HEK293T (cell line): ENCODE measurements around the gene IL17B.

Experiments used
- CTCF ChIA-PET: fragments of 350-600 bp; formaldehyde crosslinking; extraction: SDS; loops from one replicate; lab custom pipeline; 2021; ENCODE audit warnings: antibody characterized with exemption, inconsistent platforms; lab: Yijun Ruan, JAX
- POLR2A ChIA-PET: fragments of 350-600 bp; formaldehyde crosslinking; extraction: SDS; loops from one replicate; lab custom pipeline; 2020; ENCODE audit warnings: antibody characterized with exemption, inconsistent platforms; lab: Yijun Ruan, JAX
- DNase-seq: peaks from one replicate; pipeline ENCODE4 v3.0.0; 2012; ENCODE audit warnings: mixed read lengths; ENCODE audit errors: extremely low spot score
- ARNT ChIP-seq: fragments of 450-650 bp; IDR thresholded peaks from 2 replicates; pipeline ENCODE4 v1.6.1; 2017; ENCODE audit warnings: mild to moderate bottlenecking
- BHLHE40 ChIP-seq: fragments of 450-650 bp; IDR thresholded peaks from 2 replicates; pipeline ENCODE4 v1.6.1; 2016; ENCODE audit warnings: mild to moderate bottlenecking, moderate library complexity, borderline replicate concordance
- CTBP1 ChIP-seq: fragments of 450-650 bp; IDR thresholded peaks from 2 replicates; pipeline ENCODE4 v1.6.1; 2016; ENCODE audit warnings: borderline replicate concordance
- ELF4 ChIP-seq: fragments of 450-650 bp; IDR thresholded peaks from 2 replicates; pipeline ENCODE4 v1.6.1; 2017; ENCODE audit warnings: antibody characterized with exemption
- FOXA1 ChIP-seq: fragments of 450-650 bp; IDR thresholded peaks from 2 replicates; pipeline ENCODE4 v1.6.1; 2016; ENCODE audit warnings: mild to moderate bottlenecking
- FOXK2 ChIP-seq: fragments of 450-650 bp; IDR thresholded peaks from 2 replicates; pipeline ENCODE4 v1.6.1; 2016; ENCODE audit warnings: mild to moderate bottlenecking
- FOXM1 ChIP-seq: fragments of 450-650 bp; IDR thresholded peaks from 2 replicates; pipeline ENCODE4 v1.6.1; 2017; ENCODE audit warnings: mild to moderate bottlenecking, borderline replicate concordance
- HDGF ChIP-seq: fragments of 450-650 bp; IDR thresholded peaks from 2 replicates; pipeline ENCODE4 v1.6.1; 2017; ENCODE audit warnings: antibody characterized with exemption, borderline replicate concordance
- L3MBTL2 ChIP-seq: fragments of 450-650 bp; conservative IDR thresholded peaks from 2 replicates; pipeline ENCODE4 v1.6.1; 2016; ENCODE audit warnings: mild to moderate bottlenecking
- LEF1 ChIP-seq: fragments of 450-650 bp; IDR thresholded peaks from 2 replicates; pipeline ENCODE4 v1.6.1; 2017; ENCODE audit warnings: mild to moderate bottlenecking, borderline replicate concordance
- NFRKB ChIP-seq: fragments of 450-650 bp; IDR thresholded peaks from 2 replicates; pipeline ENCODE4 v1.6.1; 2016; ENCODE audit warnings: mild to moderate bottlenecking, moderate library complexity
- PKNOX1 ChIP-seq: fragments of 450-650 bp; IDR thresholded peaks from 2 replicates; pipeline ENCODE4 v1.6.1; 2016
- SP1 ChIP-seq: fragments of 450-650 bp; IDR thresholded peaks from 2 replicates; pipeline ENCODE4 v1.6.1; 2017
- SUZ12 ChIP-seq: fragments of 450-650 bp; IDR thresholded peaks from 2 replicates; pipeline ENCODE4 v1.6.1; 2016; ENCODE audit warnings: mild to moderate bottlenecking
- TARDBP ChIP-seq: fragments of 450-650 bp; IDR thresholded peaks from 2 replicates; pipeline ENCODE4 v1.6.1; 2016
- ZNF384 ChIP-seq: fragments of 450-650 bp; IDR thresholded peaks from 2 replicates; pipeline ENCODE4 v1.6.1; 2016

The IL17B gene

GRCh38 chr5:149420545-149421371 is 41.7 kb upstream of the IL17B start:
- DNase-seq: no peak
- ChIA-PET POLR2A (no interaction called here), CTCF (interaction anchor here (0.7 to 1.4 kb wide), 5 partner anchors 8 to 50 kb away, joined by 3 to 4 read pairs (median 3); no protein-coding TSS in a partner anchor)
- TF ChIP-seq FOXM1 (no peak), SP1 (no peak), BHLHE40 (no peak), PKNOX1 (no peak), FOXA1 (no peak), TARDBP (no peak), NFRKB (no peak), HDGF (no peak), LEF1 (no peak)

- no peak for DNase-seq
- no peak for TF ChIP-seq BHLHE40
- no peak for TF ChIP-seq SUZ12
- no peak for TF ChIP-seq HDGF
- TF ChIP-seq ARNT: no peak
- TF ChIP-seq ZNF384: no peak
- TF ChIP-seq FOXK2: no peak
- TF ChIP-seq LEF1: no peak
- no peak for TF ChIP-seq NFRKB
- TF ChIP-seq FOXA1: no peak
- TF ChIP-seq SP1: no peak
- TF ChIP-seq TARDBP: no peak
- ChIA-PET CTCF (interaction anchor here (0.6 to 1.4 kb wide), 7 partner anchors 16 to 918 kb away, joined by 3 to 5 read pairs (median 3); no protein-coding TSS in a partner anchor), POLR2A (interaction anchor here (0.6 to 1.3 kb wide), 2 partner anchors 18 to 20 kb away, joined by 3 to 4 read pairs; no protein-coding TSS in a partner anchor)
These were observed 40.9 kb upstream of the IL17B start for GRCh38 chr5:149419859-149420544.

GRCh38 chr5:149419532-149419858 is 40.4 kb upstream of the IL17B start:
- TF ChIP-seq SUZ12 (no peak), FOXK2 (no peak), L3MBTL2 (no peak)
- ChIA-PET POLR2A (interaction anchor here (0.6 to 1.3 kb wide), 2 partner anchors 18 to 19 kb away, joined by 3 to 4 read pairs; no protein-coding TSS in a partner anchor), CTCF (interaction anchor here (0.6 to 1.4 kb wide), 6 partner anchors 20 to 919 kb away, joined by 3 to 5 read pairs (median 3); no protein-coding TSS in a partner anchor)

GRCh38 chr5:149418910-149419531 is 39.9 kb upstream of the IL17B start:
- DNase-seq: no peak
- ChIA-PET POLR2A (interaction anchor here (0.6 to 1.3 kb wide), 2 partner anchors 19 kb away, joined by 3 to 4 read pairs; no protein-coding TSS in a partner anchor), CTCF (interaction anchor here (0.6 to 0.7 kb wide), 3 partner anchors 30 to 919 kb away, joined by 3 to 5 read pairs (median 4); no protein-coding TSS in a partner anchor)
- TF ChIP-seq HDGF: no peak
- TF ChIP-seq PKNOX1: no peak
- TF ChIP-seq SUZ12: no peak

More at GRCh38 chr5:149419532-149419858, 40.4 kb upstream of the IL17B start:
- DNase-seq: no peak

GRCh38 chr5:149417711-149418368 is 38.7 kb upstream of the IL17B start:
- DNase-seq: no peak
- no peak for TF ChIP-seq NFRKB
- TF ChIP-seq FOXK2: no peak
- no peak for TF ChIP-seq CTBP1
- TF ChIP-seq HDGF: no peak
- no peak for TF ChIP-seq BHLHE40
- TF ChIP-seq ELF4: no peak
- no peak for TF ChIP-seq PKNOX1
- ChIA-PET POLR2A (no interaction called here), CTCF (interaction anchor here (1.5 kb wide), 1 partner anchor 17 kb away, joined by 6 read pairs; no protein-coding TSS in a partner anchor)
